H1 (cell line): ENCODE results near the gene GPC6. TPM values are rescaled to one million over a fixed set of nuclear protein-coding genes. Genes with fewer than 3 reads are reported as not detected.

Experiments
- CTCF ChIA-PET: fragments of 300-600 bp; sonication (Branson Sonifier 250); formaldehyde crosslinking; loops from one replicate; lab custom pipeline; 2021; ENCODE audit not compliant: partially characterized antibody; lab: Charles Lee
- POLR2A ChIA-PET: fragments of 300-600 bp; sonication (Branson Sonifier 250); formaldehyde crosslinking; loops from one replicate; lab custom pipeline; 2021; ENCODE audit warnings: inconsistent platforms; ENCODE audit not compliant: partially characterized antibody; lab: Charles Lee
- DNase-seq, 2 experiments: peaks; one replicate each; pipeline versions ENCODE4 v3.0.0 to v3.0.0-alpha.2; 2010 to 2022; ENCODE audit warnings: low spot score in 2 of 2, low read depth in 1 of 2, mixed read lengths in 1 of 2
- FAIRE-seq: peaks from 2 replicates; lab custom pipeline; 2011; peaks lifted over from hg19 to GRCh38; lab: Jason Lieb, UNC
- H2AFZ ChIP-seq: 2 replicates; pipeline ENCODE4 v1.8.1; 2012; ENCODE audit warnings: low read length, inconsistent platforms
- H2AK5ac ChIP-seq: 2 replicates; pipeline ENCODE4 v1.6.1; 2013; ENCODE audit warnings: low read depth, low read length
- H2BK120ac ChIP-seq: replicated peaks from 2 replicates; pipeline ENCODE3; 2013; ENCODE audit warnings: low read depth, low read length, inconsistent platforms
- H2BK12ac ChIP-seq: 2 replicates; pipeline ENCODE4 v1.6.1; 2013; ENCODE audit warnings: low read depth, low read length
- H2BK15ac ChIP-seq: 2 replicates; pipeline ENCODE4 v1.6.1; 2013; ENCODE audit warnings: low read length
- H2BK20ac ChIP-seq: 2 replicates; pipeline ENCODE4 v1.6.1; 2013; ENCODE audit warnings: low read length
- H2BK5ac ChIP-seq: 2 replicates; pipeline ENCODE4 v1.6.1; 2013; ENCODE audit warnings: low read depth, low read length
- H3K14ac ChIP-seq: 2 replicates; pipeline ENCODE4 v1.6.1; 2013; ENCODE audit warnings: inconsistent platforms; ENCODE audit not compliant: insufficient read length
- H3K18ac ChIP-seq: 2 replicates; pipeline ENCODE4 v1.6.1; 2013; ENCODE audit warnings: low read length; ENCODE audit errors: extremely low read depth
- H3K23ac ChIP-seq: 2 replicates; pipeline ENCODE4 v1.6.1; 2013; ENCODE audit warnings: inconsistent platforms; ENCODE audit not compliant: insufficient read length
- H3K23me2 ChIP-seq: 2 replicates; pipeline ENCODE4 v1.6.1; 2013; ENCODE audit warnings: low read depth, low read length
- H3K27ac ChIP-seq: 2 replicates; pipeline ENCODE4 v1.6.1; 2011; ENCODE audit warnings: low read depth, low read length, inconsistent platforms
- H3K27me3 ChIP-seq, 4 experiments: replicated peaks in 1 of 4; 1 replicate in 1 of 4; 2 replicates in 3 of 4; pipeline versions ENCODE4 v1.6.1 to v1.8.1; 2011 to 2013; ENCODE audit warnings: low read length in 3 of 4, mild to moderate bottlenecking in 3 of 4, inconsistent platforms in 2 of 4, mixed read lengths in 2 of 4, moderate library complexity in 1 of 4; ENCODE audit not compliant: control insufficient read depth in 3 of 4, insufficient read depth in 3 of 4; ENCODE audit errors: extremely low read depth in 1 of 4
- H3K36me3 ChIP-seq, 4 experiments: 2 replicates each; pipeline versions ENCODE4 v1.6.1 to v1.8.1; 2011 to 2013; ENCODE audit warnings: mild to moderate bottlenecking in 4 of 4, low read length in 3 of 4, moderate library complexity in 2 of 4, control low read depth in 1 of 4, inconsistent platforms in 1 of 4; ENCODE audit not compliant: insufficient read depth in 4 of 4, control insufficient read depth in 2 of 4
- H3K4ac ChIP-seq: replicated peaks from 2 replicates; pipeline ENCODE3; 2013; ENCODE audit warnings: low read length, low read depth, mixed read lengths, inconsistent platforms; ENCODE audit not compliant: insufficient read length
- H3K4me1 ChIP-seq, 4 experiments: replicated peaks in 1 of 4; 1 replicate in 1 of 4; 2 replicates in 3 of 4; pipeline versions ENCODE4 v1.6.1 to v1.8.1; 2011 to 2013; ENCODE audit warnings: low read length in 3 of 4, inconsistent platforms in 2 of 4, mixed read lengths in 1 of 4; ENCODE audit not compliant: insufficient read depth in 4 of 4, control insufficient read depth in 3 of 4
- H3K4me2 ChIP-seq, 2 experiments: 2 replicates each; pipeline versions ENCODE4 v1.6.1 to v1.8.1; 2011 to 2013; ENCODE audit warnings: low read depth in 2 of 2, low read length in 2 of 2, control low read depth in 1 of 2, inconsistent platforms in 1 of 2, mild to moderate bottlenecking in 1 of 2; ENCODE audit not compliant: insufficient read depth in 1 of 2
- H3K4me3 ChIP-seq, 4 experiments: fragments of 200-600, 300-600 bp in 1 of 4; sonication (generic), shearing (Covaris generic), sonication (Bioruptor Twin) in 1 of 4; 2 replicates each; pipeline versions ENCODE4 v1.5.1 to v1.8.1; 2011 to 2016; ENCODE audit warnings: low read length in 4 of 4, low read depth in 3 of 4, control low read depth in 2 of 4, inconsistent platforms in 2 of 4, mild to moderate bottlenecking in 2 of 4, mixed read lengths in 1 of 4, moderate library complexity in 1 of 4; ENCODE audit not compliant: insufficient read depth in 2 of 4; ENCODE audit errors: extremely low read depth in 1 of 4
- H3K56ac ChIP-seq: replicated peaks from 2 replicates; pipeline ENCODE3; 2013; ENCODE audit warnings: low read depth, mild to moderate bottlenecking, mixed read lengths, low read length, inconsistent platforms; ENCODE audit not compliant: insufficient read length
- H3K79me1 ChIP-seq: 2 replicates; pipeline ENCODE4 v1.6.1; 2013; ENCODE audit warnings: low read depth, low read length, control low read depth
- H3K79me2 ChIP-seq, 2 experiments: 2 replicates each; pipeline versions ENCODE4 v1.6.1 to v1.8.1; 2012 to 2013; ENCODE audit warnings: low read length in 2 of 2, mild to moderate bottlenecking in 2 of 2, inconsistent platforms in 1 of 2; ENCODE audit not compliant: insufficient read depth in 2 of 2, control insufficient read depth in 1 of 2
- H3K9ac ChIP-seq, 4 experiments: replicated peaks in 1 of 4; 1 replicate in 1 of 4; 2 replicates in 3 of 4; pipeline versions ENCODE4 v1.6.1 to v1.8.1; 2011 to 2013; ENCODE audit warnings: low read depth in 3 of 4, low read length in 3 of 4, control low read depth in 2 of 4, mild to moderate bottlenecking in 2 of 4, moderate library complexity in 2 of 4, inconsistent platforms in 1 of 4; ENCODE audit errors: extremely low read depth in 1 of 4
- H3K9me3 ChIP-seq, 2 experiments: 2 replicates each; pipeline versions ENCODE4 v1.6.1 to v1.8.1; 2012 to 2013; ENCODE audit warnings: mild to moderate bottlenecking in 2 of 2, moderate library complexity in 2 of 2, control low read depth in 1 of 2, inconsistent platforms in 1 of 2, low read depth in 1 of 2, low read length in 1 of 2, mixed read lengths in 1 of 2; ENCODE audit not compliant: insufficient read depth in 2 of 2
- H4K20me1 ChIP-seq, 2 experiments: replicated peaks in 1 of 2; 2 replicates each; pipeline versions ENCODE3 to v1.8.1; 2011 to 2013; ENCODE audit warnings: inconsistent platforms in 2 of 2, low read length in 2 of 2, mild to moderate bottlenecking in 1 of 2; ENCODE audit not compliant: insufficient read depth in 2 of 2, control insufficient read depth in 1 of 2
- H4K5ac ChIP-seq: 2 replicates; pipeline ENCODE4 v1.6.1; 2013; ENCODE audit warnings: low read length, low read depth, mixed read lengths, inconsistent platforms; ENCODE audit not compliant: insufficient read length
- H4K8ac ChIP-seq: 2 replicates; pipeline ENCODE4 v1.8.0; 2013; ENCODE audit warnings: mild to moderate bottlenecking, moderate library complexity, low read length, inconsistent platforms; ENCODE audit not compliant: insufficient read depth; ENCODE audit errors: extremely low read depth
- H4K91ac ChIP-seq: replicated peaks from 2 replicates; pipeline ENCODE3; 2013; ENCODE audit warnings: low read length, mixed read lengths, inconsistent platforms; ENCODE audit not compliant: insufficient read length
- BACH1 ChIP-seq: IDR thresholded peaks from 2 replicates; pipeline ENCODE4 v1.6.1; 2012; ENCODE audit warnings: low read length, improper control_type of control experiment
- BCL11A ChIP-seq, 2 experiments: IDR thresholded peaks; one replicate each; pipeline ENCODE4 v1.6.1; 2011; ENCODE audit warnings: low read depth in 2 of 2, low read length in 2 of 2, mild to moderate bottlenecking in 2 of 2
- CBX5 ChIP-seq: fragments of 300-800, 300-1000 bp; sonication (generic); IDR thresholded peaks from 2 replicates; pipeline ENCODE4 v1.7.1; 2016; ENCODE audit warnings: antibody characterized with exemption, low read length, low read depth
- CHD2 ChIP-seq: IDR thresholded peaks from 2 replicates; pipeline ENCODE4 v1.6.1; 2012; ENCODE audit warnings: low read length, improper control_type of control experiment
- FOSL1 ChIP-seq: IDR thresholded peaks from 2 replicates; pipeline ENCODE4 v1.6.1; 2011; ENCODE audit warnings: mild to moderate bottlenecking, low read depth, low read length, moderate library complexity; ENCODE audit not compliant: insufficient read depth
- HDAC6 ChIP-seq: IDR thresholded peaks from one replicate; pipeline ENCODE4 v1.7.1; 2012; ENCODE audit warnings: low read depth, mild to moderate bottlenecking, inconsistent platforms, low read length, moderate library complexity
- KDM4A ChIP-seq: IDR thresholded peaks from one replicate; pipeline ENCODE4 v1.7.1; 2012; ENCODE audit warnings: low read depth, mild to moderate bottlenecking, moderate library complexity, low read length, inconsistent platforms; ENCODE audit not compliant: severe bottlenecking
- SIN3A ChIP-seq, 2 experiments: IDR thresholded peaks in 1 of 2; conservative IDR thresholded peaks in 1 of 2; 2 replicates each; pipeline ENCODE4 v1.6.1; 2011 to 2012; ENCODE audit warnings: low read length in 2 of 2, improper control_type of control experiment in 1 of 2, low read depth in 1 of 2, mild to moderate bottlenecking in 1 of 2
- SIRT6 ChIP-seq: IDR thresholded peaks from one replicate; pipeline ENCODE4 v1.7.1; 2012; ENCODE audit warnings: low read length, inconsistent platforms
- SP2 ChIP-seq: IDR thresholded peaks from 2 replicates; pipeline ENCODE4 v1.6.1; 2012; ENCODE audit warnings: mild to moderate bottlenecking, low read length, inconsistent platforms
- TAF1 ChIP-seq: IDR thresholded peaks from 2 replicates; pipeline ENCODE4 v1.6.1; 2011; ENCODE audit warnings: mild to moderate bottlenecking, low read depth, low read length
- TCF12 ChIP-seq: IDR thresholded peaks from 2 replicates; pipeline ENCODE4 v1.6.1; 2011; ENCODE audit warnings: low read depth, mild to moderate bottlenecking, low read length
- WGBS, 2 experiments: shearing (Covaris generic) in 1 of 2; methylation state at CpG; one replicate each; pipeline versions ENCODE4 v1.1.6 to v1.1.7; 2013 to 2015; ENCODE audit warnings: low lambda C conversion rate in 2 of 2, mixed read lengths in 2 of 2, inconsistent platforms in 1 of 2, low coverage in 1 of 2, missing lambda C conversion rate in 1 of 2; ENCODE audit not compliant: insufficient replicate concordance in 2 of 2, insufficient coverage in 1 of 2, insufficient read length in 1 of 2; ENCODE audit errors: extremely low coverage in 1 of 2, missing lambda C conversion rate in 1 of 2; 5-methylcytosine and 5-hydroxymethylcytosine counted together
- polyA plus RNA-seq, 7 experiments: library from polyadenylated mRNA; depleted of rRNA in 3 of 7; stranded (reverse) in 5 of 7; unstranded in 2 of 7; fragments of >200 nt in 5 of 7; fragments of 200-250 nt in 2 of 7; gene quantifications; 1 replicate in 5 of 7; 2 replicates in 1 of 7; 4 replicates in 1 of 7; pipeline versions ENCODE4 v1.2.1 to v1.2.3, GENCODE V29; 2011 to 2013; ENCODE audit warnings: missing spikeins in 2 of 7, mixed read lengths in 2 of 7
- total RNA-seq: library from RNA; stranded (reverse); fragmentation: NEBNext Ultra II Directional; extraction: Animal tissue kit (Norgen Biotek cat#: 25700); gene quantifications from 2 replicates; pipeline ENCODE4 v1.2.1, GENCODE V29; 2021

Gene GPC6
- total and polyA plus RNA-seq, 2 of the 8 experiments (the other 6 are each of a cell fraction or from before 2014, with no cell fraction given), result 5.4 to 12.0 TPM

DNA sequence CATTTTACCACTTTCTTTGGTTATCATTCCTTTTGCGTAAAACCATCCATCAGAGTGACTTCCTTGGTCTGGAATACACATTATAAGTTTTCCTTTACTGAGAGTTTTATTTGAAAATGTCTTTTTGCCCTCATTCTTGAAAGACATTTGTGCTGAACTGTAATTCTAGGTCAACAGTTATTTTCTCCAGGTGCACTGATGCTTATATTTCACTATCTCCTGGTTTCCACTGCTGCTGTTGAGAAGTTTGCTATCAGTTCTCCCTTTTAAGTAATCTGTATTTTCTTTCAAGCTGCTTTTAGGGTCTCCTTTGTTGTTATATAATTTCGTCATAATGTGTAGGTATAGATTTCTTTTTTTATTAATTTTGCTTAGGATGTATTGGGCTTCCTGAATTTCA lies 1092.9 kb downstream of the GPC6 start:
- Histone ChIP-seq H2BK15ac (no peak overlapping the region), H3K9ac (no peak overlapping the region), H3K27me3 (no peaks in the 10 kb centered on the region), H3K9me3 (no peaks in the 10 kb centered on the region), H2BK20ac (no peak overlapping the region), H4K91ac (no peak overlapping the region), H2BK5ac (no peak overlapping the region), H3K23me2 (no peaks in the 10 kb centered on the region), H3K4me3 (no peak overlapping the region), H4K5ac (no peak overlapping the region), H3K79me1 (no peaks in the 10 kb centered on the region)
- TF ChIP-seq CBX5 (no peak), SIN3A (conservative IDR thresholded peaks at IDR 0.05 in 1 of 2, IDR thresholded peaks at IDR 0.05 in 1 of 2; ENCODE audit: low read depth in 1 of 2, low read length in 2 of 2) (no peak), FOSL1 (no peak), SP2 (no peak), TCF12 (no peak), TAF1 (no peak), KDM4A (no peak), BACH1 (no peak), HDAC6 (no peak), SIRT6 (no peak), BCL11A (IDR thresholded peaks at IDR 0.05; ENCODE audit: low read depth in 2 of 2, low read length in 2 of 2) (no peak), CHD2 (no peak)
- TF ChIP-seq, all 59 proteins: peak for 0
- Histone ChIP-seq H2BK12ac (no peak overlapping the region), H3K4me1 (no peaks in the 10 kb centered on the region), H3K36me3 (no peaks in the 10 kb centered on the region), H3K18ac (no peak overlapping the region), H4K8ac (no peak overlapping the region), H2AK5ac (no peak overlapping the region), H3K79me2 (no peaks in the 10 kb centered on the region), H2BK120ac (no peak overlapping the region), H4K20me1 (no peaks in the 10 kb centered on the region), H3K56ac (no peak overlapping the region), H3K4ac (no peak overlapping the region), H3K4me2 (no peak overlapping the region), H2AFZ (no peak overlapping the region), H3K14ac (no peak overlapping the region), H3K27ac (no peak overlapping the region), H3K23ac (no peak overlapping the region)
- POLR2A ChIA-PET, result no interaction called here
- WGBS, 2 experiments, result 90% methylated on average over 2 of the region's 2 CpGs; no CpG with 5 or more reads in 1 of the 2 experiments
- CTCF ChIA-PET, result no interaction called here
- DNase-seq (no peak), FAIRE-seq (no peak)
